Measurements from ENCODE around the gene DDIT3. TPM values are rescaled to one million over a fixed set of nuclear protein-coding genes. Genes with fewer than 3 reads are reported as not detected.

The DDIT3 gene
- total and polyA plus RNA-seq, 2 of the 4 experiments (the other 2 are of a cell fraction): 19.4 to 54.4 TPM

- TF ChIP-seq, protein P1, sequence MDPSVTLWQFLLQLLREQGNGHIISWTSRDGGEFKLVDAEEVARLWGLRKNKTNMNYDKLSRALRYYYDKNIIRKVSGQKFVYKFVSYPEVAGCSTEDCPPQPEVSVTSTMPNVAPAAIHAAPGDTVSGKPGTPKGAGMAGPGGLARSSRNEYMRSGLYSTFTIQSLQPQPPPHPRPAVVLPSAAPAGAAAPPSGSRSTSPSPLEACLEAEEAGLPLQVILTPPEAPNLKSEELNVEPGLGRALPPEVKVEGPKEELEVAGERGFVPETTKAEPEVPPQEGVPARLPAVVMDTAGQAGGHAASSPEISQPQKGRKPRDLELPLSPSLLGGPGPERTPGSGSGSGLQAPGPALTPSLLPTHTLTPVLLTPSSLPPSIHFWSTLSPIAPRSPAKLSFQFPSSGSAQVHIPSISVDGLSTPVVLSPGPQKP (IDR thresholded peaks at IDR 0.05; ENCODE audit: borderline replicate concordance, low read depth, low read length): no peak
- TF ChIP-seq BHLHE40 (IDR thresholded peaks at IDR 0.05; ENCODE audit: low read depth, low read length): no peak
- TF ChIP-seq CHD1 (IDR thresholded peaks at IDR 0.05; ENCODE audit: low read depth, low read length): no peak
- TF ChIP-seq RCOR1 (IDR thresholded peaks at IDR 0.05; ENCODE audit: insufficient replicate concordance, low read length): no peak
Observed at GRCh38 chr12:57552306-57552651, 32.0 kb upstream of the DDIT3 start (continued).

- no peak overlapping the region for H3K18ac ChIP-seq (ENCODE audit: low read depth, low read length)
- no peak overlapping the region for H4K91ac ChIP-seq (ENCODE audit: insufficient read depth, low read depth, low read length)
- no peak overlapping the region for H2BK20ac ChIP-seq (ENCODE audit: low read depth, low read length)
- H3K14ac ChIP-seq (replicated peaks; ENCODE audit: low read depth, low read length): no peak overlapping the region
- H2AK9ac ChIP-seq (replicated peaks; ENCODE audit: low read depth, low read length, poor library complexity): no peak overlapping the region
- H3K56ac ChIP-seq (ENCODE audit: extremely low read depth, insufficient read depth, low read length): no peak overlapping the region
- H2BK15ac ChIP-seq (ENCODE audit: low read depth, low read length): no peak overlapping the region
- peaks cover 7% of the 10 kb centered on the region; the same call in 1 of the 2 replicates for H3K9me1 ChIP-seq (ENCODE audit: insufficient read depth, low read length)
- no peak overlapping the region for H2BK120ac ChIP-seq (ENCODE audit: low read depth, low read length)
- H3K23ac ChIP-seq (ENCODE audit: low read depth, low read length): no peak overlapping the region
- ATAC-seq (ENCODE audit: low read depth) (no peak), DNase-seq (no peak)
- H3K36me3 ChIP-seq (ENCODE audit: control insufficient read depth, insufficient read depth, low read length): no peaks in the 10 kb centered on the region
- no peak overlapping the region for H2AFZ ChIP-seq (replicated peaks; ENCODE audit: low read length, poor library complexity)
- no peak overlapping the region for H2AK5ac ChIP-seq (ENCODE audit: low read depth, low read length)
- H3K9me3 ChIP-seq (ENCODE audit: control insufficient read depth, insufficient read depth, low read length): no peaks in the 10 kb centered on the region
- intact Hi-C loops (cut with micrococcal nuclease): no loop called here
- TF ChIP-seq BHLHE40 (IDR thresholded peaks at IDR 0.05; ENCODE audit: low read depth, low read length): no peak
- TF ChIP-seq, protein P1 (IDR thresholded peaks at IDR 0.05; ENCODE audit: borderline replicate concordance, low read depth, low read length): no peak
- TF ChIP-seq FOS (IDR thresholded peaks at IDR 0.05; ENCODE audit: low read depth, low read length): no peak
- TF ChIP-seq CEBPB (IDR thresholded peaks at IDR 0.05; ENCODE audit: low read depth, low read length): no peak
- no peak for TF ChIP-seq POLR2A (IDR thresholded peaks at IDR 0.05; ENCODE audit: low read depth, low read length)
- H3K4ac ChIP-seq (ENCODE audit: low read depth, low read length): no peak overlapping the region
- no CpG with 5 or more reads among the region's 3 CpGs for WGBS, 2 experiments (ENCODE audit: extremely low coverage in 2 of 2, insufficient read length in 1 of 2)
- no peak overlapping the region for H4K8ac ChIP-seq (ENCODE audit: low read depth in 2 of 2, low read length in 2 of 2)
- BruUV-seq (replicated peaks): no TSS peak
- H4K5ac ChIP-seq (ENCODE audit: low read depth, low read length): no peak overlapping the region
- no peak overlapping the region for H3K27ac ChIP-seq (ENCODE audit: insufficient read depth, low read length)
- ChIA-PET CTCF (no interaction called here), POLR2A (ENCODE audit: unreplicated experiment) (no interaction called here)
- H3K4me2 ChIP-seq (ENCODE audit: low read depth, low read length): no peak overlapping the region
- peaks cover 0 to 5% of the 10 kb centered on the region in 2 experiments; a peak in 1 of 4 replicates for H3K79me1 ChIP-seq (ENCODE audit: low read depth in 1 of 2, low read length in 2 of 2)
- dilution Hi-C loops (cut with HindIII; ENCODE audit: low sequenced_read_pairs, unreplicated experiment): loop anchor here (25.0 kb wide), 1 partner anchor 111 kb away; no protein-coding TSS in a partner anchor
- H3K4me1 ChIP-seq (ENCODE audit: control insufficient read depth, insufficient read depth, low read length): peaks cover 3% of the 10 kb centered on the region
- no peak overlapping the region for H2BK5ac ChIP-seq (ENCODE audit: low read depth, low read length, poor library complexity, severe bottlenecking)
- H3K9ac ChIP-seq (ENCODE audit: low read depth, low read length): no peak overlapping the region
- H3K27me3 ChIP-seq (ENCODE audit: control insufficient read depth, insufficient read depth, low read length): peaks cover 46% of the 10 kb centered on the region
- H4K20me1 ChIP-seq (ENCODE audit: insufficient read depth, low read length): no peaks in the 10 kb centered on the region
- H3K4me3 ChIP-seq (ENCODE audit: insufficient read depth, low read depth, low read length): no peak overlapping the region
- in situ Hi-C loops (cut with MboI; ENCODE audit: low sequenced_read_pairs): no loop called here
Observed at GRCh38 chr12:57551637-57552305, 31.5 kb upstream of the DDIT3 start.

All from IMR-90 (cell line).